ENCODE data around the gene SEC62. TPM values are rescaled to one million over a fixed set of nuclear protein-coding genes. Genes with fewer than 3 reads are reported as not detected.

The SEC62 gene, protein sequence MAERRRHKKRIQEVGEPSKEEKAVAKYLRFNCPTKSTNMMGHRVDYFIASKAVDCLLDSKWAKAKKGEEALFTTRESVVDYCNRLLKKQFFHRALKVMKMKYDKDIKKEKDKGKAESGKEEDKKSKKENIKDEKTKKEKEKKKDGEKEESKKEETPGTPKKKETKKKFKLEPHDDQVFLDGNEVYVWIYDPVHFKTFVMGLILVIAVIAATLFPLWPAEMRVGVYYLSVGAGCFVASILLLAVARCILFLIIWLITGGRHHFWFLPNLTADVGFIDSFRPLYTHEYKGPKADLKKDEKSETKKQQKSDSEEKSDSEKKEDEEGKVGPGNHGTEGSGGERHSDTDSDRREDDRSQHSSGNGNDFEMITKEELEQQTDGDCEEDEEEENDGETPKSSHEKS
- total RNA-seq (100 to 1,000 TPM in 1 of 10 donors, 10 to 100 TPM in 9; 73.2 to 108 (median 77.7) TPM), polyA plus RNA-seq (100 to 1,000 TPM in 1 of 2 donors, 10 to 100 TPM in 1; 34.1 to 165 TPM)
- long read RNA-seq, donor 1, full-length matches to known transcripts = 40 of 101 reads
- long read RNA-seq, donor 1, partial matches to known transcripts = 56 of 101 reads
- long read RNA-seq, donor 1, other reads (novel, unspliced or antisense) = 5 of 101 reads
- long read RNA-seq, donor 2, full-length matches to known transcripts = 42 of 111 reads
- long read RNA-seq, donor 2, partial matches to known transcripts = 67 of 111 reads
- long read RNA-seq, donor 2, other reads (novel, unspliced or antisense) = 2 of 111 reads
- long read RNA-seq, donor 3, full-length matches to known transcripts = 17 of 35 reads
- long read RNA-seq, donor 3, partial matches to known transcripts = 8 of 35 reads
- long read RNA-seq, donor 3, other reads (novel, unspliced or antisense) = 10 of 35 reads

DNA sequence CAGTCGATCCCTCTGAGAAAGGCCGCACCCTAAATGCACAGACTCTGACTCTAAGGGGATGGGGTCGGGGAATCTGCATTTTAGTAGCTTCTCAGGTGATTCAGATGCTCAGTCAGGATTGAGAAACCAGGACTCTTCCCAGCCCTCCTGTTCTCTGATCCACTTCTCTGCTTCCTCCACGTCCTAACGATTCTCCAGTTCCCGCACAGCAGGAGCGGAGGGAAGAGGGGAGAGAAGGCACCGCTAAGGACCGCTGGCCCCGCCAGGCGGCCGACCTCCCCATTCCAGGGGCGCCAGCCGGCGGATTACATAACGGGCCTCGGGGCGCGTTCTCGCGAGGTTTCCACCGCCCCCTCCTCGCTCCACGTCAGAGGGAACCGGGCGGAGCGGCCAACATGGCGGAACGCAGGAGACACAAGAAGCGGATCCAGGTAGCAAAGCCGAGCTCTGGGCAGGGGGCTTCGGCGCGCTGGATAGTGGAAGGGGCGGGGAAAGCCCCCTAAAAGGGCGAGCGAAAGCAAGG lies at the start of gene SEC62:
Gene SEC62, plus strand, starts transcription at position 380 of the 523 bp plus-strand sequence. Its CDS starts 16 bp downstream, at position 396.
- Histone ChIP-seq H3K4me1 (peaks cover 0 to 49% (median 46%) of the 10 kb centered on the region in 9 donors), H3K9me3 (no peaks in the 10 kb centered on the region), H3K36me3 (peaks cover 0 to 18% (median 0%) of the 10 kb centered on the region in 9 donors), H3K4me3 (peak within 1 kb of the TSS; percentile 76 to 93 (median 84)), H3K27me3 (no peaks in the 10 kb centered on the region), H3K27ac (peak within 1 kb of the TSS; percentile 87 to 98 (median 96))
- TF ChIP-seq, protein P1, sequence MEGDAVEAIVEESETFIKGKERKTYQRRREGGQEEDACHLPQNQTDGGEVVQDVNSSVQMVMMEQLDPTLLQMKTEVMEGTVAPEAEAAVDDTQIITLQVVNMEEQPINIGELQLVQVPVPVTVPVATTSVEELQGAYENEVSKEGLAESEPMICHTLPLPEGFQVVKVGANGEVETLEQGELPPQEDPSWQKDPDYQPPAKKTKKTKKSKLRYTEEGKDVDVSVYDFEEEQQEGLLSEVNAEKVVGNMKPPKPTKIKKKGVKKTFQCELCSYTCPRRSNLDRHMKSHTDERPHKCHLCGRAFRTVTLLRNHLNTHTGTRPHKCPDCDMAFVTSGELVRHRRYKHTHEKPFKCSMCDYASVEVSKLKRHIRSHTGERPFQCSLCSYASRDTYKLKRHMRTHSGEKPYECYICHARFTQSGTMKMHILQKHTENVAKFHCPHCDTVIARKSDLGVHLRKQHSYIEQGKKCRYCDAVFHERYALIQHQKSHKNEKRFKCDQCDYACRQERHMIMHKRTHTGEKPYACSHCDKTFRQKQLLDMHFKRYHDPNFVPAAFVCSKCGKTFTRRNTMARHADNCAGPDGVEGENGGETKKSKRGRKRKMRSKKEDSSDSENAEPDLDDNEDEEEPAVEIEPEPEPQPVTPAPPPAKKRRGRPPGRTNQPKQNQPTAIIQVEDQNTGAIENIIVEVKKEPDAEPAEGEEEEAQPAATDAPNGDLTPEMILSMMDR (IDR thresholded peaks at IDR 0.05) = peak in 8 of 9 donors; percentile 21 to 74 (median 48)
- ATAC-seq = peak; percentile 98 to 99 (median 99)
- intact Hi-C loops (cut with DNase I) = loop anchor here in 9 of 10 donors (1.0 to 10.0 kb wide), 11 partner anchors 36 to 1102 kb away; partner anchors contain the start of genes LRRC31 (in 3 of the 9), TERC (in 2 of the 9), ACTRT3 (in 1 of the 9) and GPR160 (in 1 of the 9)
- 1% methylated on average over 35 to 37 of the region's 37 CpGs for WGBS, 2 donors
- DNase-seq = peak; percentile 95 to 96

DNA sequence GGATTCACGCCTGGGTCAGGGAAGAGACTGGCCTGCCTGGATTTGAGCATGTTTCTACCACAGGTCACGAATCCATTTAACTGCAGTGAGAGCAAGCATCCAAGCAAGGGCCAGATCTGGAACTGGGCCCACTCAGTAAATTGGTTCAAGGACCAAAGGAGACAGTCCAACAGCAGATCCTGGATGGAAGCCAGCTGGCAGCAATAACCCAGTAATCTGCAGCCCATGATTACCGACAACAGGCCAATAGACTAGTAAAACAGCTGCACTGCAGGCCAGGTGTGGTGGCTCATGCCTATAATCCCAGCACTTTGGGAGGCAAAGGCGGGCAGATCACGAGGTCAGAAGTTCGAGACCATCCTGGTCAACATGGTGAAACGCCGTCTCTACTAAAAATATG lies 43.4 kb upstream of the SEC62 start:
- TF ChIP-seq, protein P1 (IDR thresholded peaks at IDR 0.05) = no peak
- 13 to 20% methylated on average over 8 of the region's 8 CpGs for WGBS, 2 donors
- ATAC-seq (peak; percentile 90 to 98 (median 95)), DNase-seq (peak; percentile 70 to 86)
- H3K36me3 ChIP-seq = no peaks in the 10 kb centered on the region
- H3K27ac ChIP-seq = no peak overlapping the region
- no peaks in the 10 kb centered on the region for H3K4me1 ChIP-seq
- H3K27me3 ChIP-seq = no peaks in the 10 kb centered on the region
- intact Hi-C loops (cut with DNase I) = no loop called here
- H3K9me3 ChIP-seq = no peaks in the 10 kb centered on the region
- no peak overlapping the region for H3K4me3 ChIP-seq

DNA sequence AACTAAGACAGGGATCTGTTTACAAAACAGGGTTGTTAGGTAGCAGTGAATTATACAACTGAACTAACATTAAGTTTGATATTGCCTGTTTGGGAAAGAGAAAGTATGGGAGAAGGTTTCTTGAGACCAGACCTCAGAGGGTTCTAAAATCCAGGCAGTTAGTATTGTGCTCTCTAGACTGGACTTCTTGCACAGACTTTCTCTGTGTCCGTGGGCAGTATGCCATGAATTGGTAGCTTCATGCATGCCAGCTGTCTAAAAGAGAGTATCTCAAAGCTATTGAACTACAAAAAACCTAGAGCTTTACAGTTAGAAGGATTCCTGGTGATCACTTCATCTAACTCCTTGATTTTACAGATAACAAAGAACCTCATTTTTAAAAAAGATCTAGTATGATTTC lies 42.8 kb upstream of the SEC62 start:
- Histone ChIP-seq H3K27ac (no peak overlapping the region), H3K36me3 (no peaks in the 10 kb centered on the region), H3K9me3 (no peaks in the 10 kb centered on the region), H3K4me1 (no peaks in the 10 kb centered on the region), H3K27me3 (no peaks in the 10 kb centered on the region), H3K4me3 (no peak overlapping the region)
- DNase-seq (no peak), ATAC-seq (peak in 2 of 8 donors; percentile 26 to 28)
- intact Hi-C loops (cut with DNase I) = no loop called here
- TF ChIP-seq, protein P1 (IDR thresholded peaks at IDR 0.05) = no peak
- 50 to 59% methylated on average over 1 of the region's 1 CpG for WGBS, 2 donors
